Measurements from ENCODE around the gene NOD1.

The NOD1 gene

GRCh38 chr7:30450240-30450982 is 28.2 kb downstream of the NOD1 start:
- Histone ChIP-seq H2BK12ac (ENCODE audit: low read length) (no peak overlapping the region), H3K14ac (ENCODE audit: low read length) (no peak overlapping the region), H4K91ac (ENCODE audit: low read depth, low read length, poor library complexity) (no peak overlapping the region), H3K4ac (ENCODE audit: low read length) (no peak overlapping the region), H3K4me2 (ENCODE audit: insufficient read depth, low read length, poor library complexity, severe bottlenecking) (no peak overlapping the region), H3K18ac (ENCODE audit: low read length) (no peak overlapping the region), H3K4me3 (ENCODE audit: low read length in 2 of 2) (no peak overlapping the region), H3K23ac (ENCODE audit: low read depth, low read length, poor library complexity) (no peak overlapping the region), H3K79me1 (ENCODE audit: low read depth, low read length) (no peaks in the 10 kb centered on the region), H2BK120ac (ENCODE audit: low read depth, low read length) (no peak overlapping the region), H3K27me3 (ENCODE audit: control insufficient read depth in 3 of 3, insufficient read depth in 3 of 3, low read depth in 1 of 3, low read length in 3 of 3) (no peaks in the 10 kb centered on the region), H2AFZ (ENCODE audit: low read length) (no peak overlapping the region), H3K9ac (ENCODE audit: low read depth, low read length, poor library complexity) (no peak overlapping the region), H4K8ac (ENCODE audit: low read depth, low read length) (no peak overlapping the region), H3K9me3 (replicated peaks in 1 of 2; ENCODE audit: control insufficient read depth in 2 of 2, insufficient read depth in 1 of 2, low read depth in 1 of 2, low read length in 2 of 2) (no peaks in the 10 kb centered on the region), H3K27ac (replicated peaks; ENCODE audit: low read length) (no peak overlapping the region), H3K36me3 (replicated peaks in 1 of 2; ENCODE audit: control insufficient read depth in 2 of 2, insufficient read depth in 2 of 2, low read length in 2 of 2) (peaks cover 10 to 39% of the 10 kb centered on the region in 2 donors), H2AK5ac (ENCODE audit: low read depth, low read length) (no peak overlapping the region), H3K4me1 (ENCODE audit: control insufficient read depth in 2 of 2, insufficient read depth in 1 of 2, low read depth in 1 of 2, low read length in 2 of 2) (no peaks in the 10 kb centered on the region), H2BK15ac (ENCODE audit: low read length) (no peak overlapping the region), H2BK5ac (ENCODE audit: low read length) (no peak overlapping the region)
- no CpG with 5 or more reads among the region's 6 CpGs for WGBS, 2 donors (ENCODE audit: extremely low coverage in 2 of 2, insufficient read length in 2 of 2, insufficient replicate concordance in 1 of 2)
- DNase-seq (ENCODE audit: low spot score), result no peak

DNA sequence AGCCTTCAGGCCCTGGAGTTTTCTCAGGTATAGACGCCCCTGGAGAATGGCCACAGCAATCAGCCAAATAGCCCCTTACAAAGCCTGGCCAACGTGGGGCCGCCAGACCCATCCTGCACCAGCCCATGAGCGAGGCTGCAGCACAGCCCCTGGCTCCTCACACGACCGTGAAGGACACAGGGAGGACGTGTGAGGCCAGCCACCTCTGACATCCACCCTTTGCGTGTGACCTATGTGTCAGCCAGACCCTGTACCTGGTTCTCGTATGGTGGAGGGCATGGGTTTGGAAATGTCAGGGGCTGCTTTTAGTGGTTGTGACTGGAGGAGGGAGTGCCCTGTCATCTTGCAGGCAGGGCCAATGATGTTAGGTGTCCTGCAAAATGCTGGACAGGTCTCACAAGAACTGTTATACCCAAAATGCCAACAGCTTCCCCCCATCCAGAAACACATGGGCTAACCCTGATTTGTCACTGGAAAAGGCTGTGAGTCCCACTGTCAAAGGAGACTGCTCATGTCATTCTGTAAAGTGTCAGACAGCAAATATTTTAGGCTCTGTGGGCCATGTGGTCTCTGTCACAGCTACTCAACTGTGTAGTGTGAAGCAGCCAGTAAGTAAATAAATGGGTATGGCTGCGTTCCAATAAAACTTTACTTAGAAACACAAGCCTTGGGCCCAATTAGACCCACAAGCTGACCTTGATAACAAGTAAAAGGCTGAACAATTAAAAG is 30.0 kb downstream of the NOD1 start:
- Histone ChIP-seq H3K27ac (replicated peaks; ENCODE audit: low read length) (no peak overlapping the region), H3K36me3 (replicated peaks in 1 of 2; ENCODE audit: control insufficient read depth in 2 of 2, insufficient read depth in 2 of 2, low read length in 2 of 2) (peaks cover 8 to 33% of the 10 kb centered on the region in 2 donors), H3K4me1 (ENCODE audit: control insufficient read depth in 2 of 2, insufficient read depth in 1 of 2, low read depth in 1 of 2, low read length in 2 of 2) (no peaks in the 10 kb centered on the region), H4K91ac (ENCODE audit: low read depth, low read length, poor library complexity) (no peak overlapping the region), H4K8ac (ENCODE audit: low read depth, low read length) (no peak overlapping the region), H2BK120ac (ENCODE audit: low read depth, low read length) (no peak overlapping the region), H2BK12ac (ENCODE audit: low read length) (no peak overlapping the region), H3K4me2 (ENCODE audit: insufficient read depth, low read length, poor library complexity, severe bottlenecking) (no peak overlapping the region), H3K4ac (ENCODE audit: low read length) (no peak overlapping the region), H3K18ac (ENCODE audit: low read length) (no peak overlapping the region), H2BK5ac (ENCODE audit: low read length) (no peak overlapping the region), H3K27me3 (ENCODE audit: control insufficient read depth in 3 of 3, insufficient read depth in 3 of 3, low read depth in 1 of 3, low read length in 3 of 3) (no peaks in the 10 kb centered on the region), H2AFZ (ENCODE audit: low read length) (no peak overlapping the region), H2AK5ac (ENCODE audit: low read depth, low read length) (no peak overlapping the region), H3K9ac (ENCODE audit: low read depth, low read length, poor library complexity) (no peak overlapping the region), H3K14ac (ENCODE audit: low read length) (peak overlapping the region; percentile 27), H3K79me1 (ENCODE audit: low read depth, low read length) (no peaks in the 10 kb centered on the region), H3K9me3 (replicated peaks in 1 of 2; ENCODE audit: control insufficient read depth in 2 of 2, insufficient read depth in 1 of 2, low read depth in 1 of 2, low read length in 2 of 2) (no peaks in the 10 kb centered on the region), H2BK15ac (ENCODE audit: low read length) (no peak overlapping the region), H3K4me3 (ENCODE audit: low read length in 2 of 2) (peak overlapping the region in 1 of 2 donors; percentile 53), H3K23ac (ENCODE audit: low read depth, low read length, poor library complexity) (no peak overlapping the region)
- WGBS, 2 donors (ENCODE audit: extremely low coverage in 2 of 2, insufficient read length in 2 of 2, insufficient replicate concordance in 1 of 2), result no CpG with 5 or more reads among the region's 10 CpGs
- DNase-seq (ENCODE audit: low spot score), result no peak

DNA sequence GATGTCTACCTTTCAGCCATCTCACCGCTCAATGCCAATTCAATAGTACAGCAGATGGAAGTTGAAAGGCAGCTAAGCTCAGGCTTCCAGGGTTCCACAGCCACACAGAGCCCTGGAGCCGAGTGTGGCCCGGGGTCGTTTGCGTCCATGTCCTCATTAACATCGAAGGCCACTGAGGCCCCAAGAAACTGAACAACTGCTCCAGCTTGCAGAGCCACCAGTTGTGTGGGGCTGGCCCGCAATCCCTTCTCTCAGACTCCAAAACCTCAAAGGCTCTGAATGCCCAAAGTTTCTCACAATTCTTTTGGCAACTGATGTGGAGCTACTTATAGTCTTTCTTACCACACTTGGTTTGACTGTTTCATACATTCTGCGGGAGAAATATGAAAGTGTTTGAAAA is 31.1 kb downstream of the NOD1 start:
- Histone ChIP-seq H2BK120ac (ENCODE audit: low read depth, low read length) (no peak overlapping the region), H3K23ac (ENCODE audit: low read depth, low read length, poor library complexity) (no peak overlapping the region), H3K9me3 (replicated peaks in 1 of 2; ENCODE audit: control insufficient read depth in 2 of 2, insufficient read depth in 1 of 2, low read depth in 1 of 2, low read length in 2 of 2) (no peaks in the 10 kb centered on the region), H3K4me1 (ENCODE audit: control insufficient read depth in 2 of 2, insufficient read depth in 1 of 2, low read depth in 1 of 2, low read length in 2 of 2) (no peaks in the 10 kb centered on the region), H3K4me3 (ENCODE audit: low read length in 2 of 2) (no peak overlapping the region), H3K27ac (replicated peaks; ENCODE audit: low read length) (no peak overlapping the region), H2AFZ (ENCODE audit: low read length) (no peak overlapping the region), H3K14ac (ENCODE audit: low read length) (no peak overlapping the region), H3K36me3 (replicated peaks in 1 of 2; ENCODE audit: control insufficient read depth in 2 of 2, insufficient read depth in 2 of 2, low read length in 2 of 2) (peaks cover 5 to 29% of the 10 kb centered on the region in 2 donors), H3K18ac (ENCODE audit: low read length) (no peak overlapping the region), H3K27me3 (ENCODE audit: control insufficient read depth in 3 of 3, insufficient read depth in 3 of 3, low read depth in 1 of 3, low read length in 3 of 3) (no peaks in the 10 kb centered on the region), H3K79me1 (ENCODE audit: low read depth, low read length) (no peaks in the 10 kb centered on the region), H3K9ac (ENCODE audit: low read depth, low read length, poor library complexity) (no peak overlapping the region), H2BK15ac (ENCODE audit: low read length) (no peak overlapping the region), H3K4ac (ENCODE audit: low read length) (no peak overlapping the region), H3K4me2 (ENCODE audit: insufficient read depth, low read length, poor library complexity, severe bottlenecking) (peak overlapping the region; percentile 2), H2BK5ac (ENCODE audit: low read length) (no peak overlapping the region), H4K91ac (ENCODE audit: low read depth, low read length, poor library complexity) (no peak overlapping the region), H4K8ac (ENCODE audit: low read depth, low read length) (no peak overlapping the region), H2AK5ac (ENCODE audit: low read depth, low read length) (no peak overlapping the region), H2BK12ac (ENCODE audit: low read length) (no peak overlapping the region)
- WGBS, 2 donors (ENCODE audit: extremely low coverage in 2 of 2, insufficient read length in 2 of 2, insufficient replicate concordance in 1 of 2), result no CpG with 5 or more reads among the region's 8 CpGs
- DNase-seq (ENCODE audit: low spot score), result no peak

DNA sequence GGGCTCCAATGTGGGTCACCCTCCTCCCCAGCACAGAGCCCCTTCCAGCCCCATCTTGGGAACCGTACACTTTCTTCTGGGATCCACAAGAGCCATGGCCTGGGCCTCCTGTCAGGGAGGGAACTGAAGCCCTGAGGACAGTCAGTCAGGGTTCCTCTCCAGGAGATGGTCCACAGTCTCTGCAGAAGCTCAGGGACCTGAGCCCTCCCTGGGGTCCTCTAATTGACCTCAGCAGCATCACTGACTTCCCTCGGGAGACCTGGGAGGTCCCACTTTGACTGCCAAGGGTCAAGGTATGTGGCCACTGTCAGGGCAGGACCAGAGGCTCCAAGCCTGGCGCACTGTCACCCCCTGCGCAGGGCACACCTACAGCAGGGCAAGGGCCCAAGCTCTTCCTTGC is 32.3 kb downstream of the NOD1 start:
- DNase-seq (ENCODE audit: low spot score), result no peak
- H4K8ac ChIP-seq (ENCODE audit: low read depth, low read length), result no peak overlapping the region
- H3K9ac ChIP-seq (ENCODE audit: low read depth, low read length, poor library complexity), result no peak overlapping the region
- H2BK12ac ChIP-seq (ENCODE audit: low read length), result no peak overlapping the region
- no peak overlapping the region for H3K4me2 ChIP-seq (ENCODE audit: insufficient read depth, low read length, poor library complexity, severe bottlenecking)
- no peak overlapping the region for H2BK5ac ChIP-seq (ENCODE audit: low read length)
- no peak overlapping the region for H3K18ac ChIP-seq (ENCODE audit: low read length)
- no peak overlapping the region for H3K23ac ChIP-seq (ENCODE audit: low read depth, low read length, poor library complexity)
- no peak overlapping the region for H3K4me3 ChIP-seq (ENCODE audit: low read length in 2 of 2)
- H3K79me1 ChIP-seq (ENCODE audit: low read depth, low read length), result no peaks in the 10 kb centered on the region
- no peak overlapping the region for H2BK120ac ChIP-seq (ENCODE audit: low read depth, low read length)
- no peak overlapping the region for H3K27ac ChIP-seq (replicated peaks; ENCODE audit: low read length)
- no peak overlapping the region for H2AK5ac ChIP-seq (ENCODE audit: low read depth, low read length)
- no peaks in the 10 kb centered on the region for H3K4me1 ChIP-seq (ENCODE audit: control insufficient read depth in 2 of 2, insufficient read depth in 1 of 2, low read depth in 1 of 2, low read length in 2 of 2)
- no peak overlapping the region for H2BK15ac ChIP-seq (ENCODE audit: low read length)
- H4K91ac ChIP-seq (ENCODE audit: low read depth, low read length, poor library complexity), result no peak overlapping the region
- no peaks in the 10 kb centered on the region for H3K27me3 ChIP-seq (ENCODE audit: control insufficient read depth in 3 of 3, insufficient read depth in 3 of 3, low read depth in 1 of 3, low read length in 3 of 3)
- no CpG with 5 or more reads among the region's 4 CpGs for WGBS, 2 donors (ENCODE audit: extremely low coverage in 2 of 2, insufficient read length in 2 of 2, insufficient replicate concordance in 1 of 2)
- no peak overlapping the region for H3K4ac ChIP-seq (ENCODE audit: low read length)
- H2AFZ ChIP-seq (ENCODE audit: low read length), result no peak overlapping the region
- no peaks in the 10 kb centered on the region for H3K9me3 ChIP-seq (replicated peaks in 1 of 2; ENCODE audit: control insufficient read depth in 2 of 2, insufficient read depth in 1 of 2, low read depth in 1 of 2, low read length in 2 of 2)
- no peak overlapping the region for H3K14ac ChIP-seq (ENCODE audit: low read length)
- peaks cover 5 to 19% of the 10 kb centered on the region in 2 donors for H3K36me3 ChIP-seq (replicated peaks in 1 of 2; ENCODE audit: control insufficient read depth in 2 of 2, insufficient read depth in 2 of 2, low read length in 2 of 2)
